HG02981 (cell line): ENCODE measurements around the gene ZNF232.
"Not testable (repeated sequence)": the region's sequence is repeated elsewhere in the genome, so short reads cannot be mapped to it uniquely, and the experiment has no call there.

Source experiments
- ATAC-seq: cut with Tn5 transposase; IDR thresholded peaks from one replicate; pipeline ENCODE4 v1.9.1; 2021; ENCODE audit warnings: mild to moderate bottlenecking, moderate library complexity; ENCODE audit not compliant: unreplicated experiment

ZNF232 gene

DNA sequence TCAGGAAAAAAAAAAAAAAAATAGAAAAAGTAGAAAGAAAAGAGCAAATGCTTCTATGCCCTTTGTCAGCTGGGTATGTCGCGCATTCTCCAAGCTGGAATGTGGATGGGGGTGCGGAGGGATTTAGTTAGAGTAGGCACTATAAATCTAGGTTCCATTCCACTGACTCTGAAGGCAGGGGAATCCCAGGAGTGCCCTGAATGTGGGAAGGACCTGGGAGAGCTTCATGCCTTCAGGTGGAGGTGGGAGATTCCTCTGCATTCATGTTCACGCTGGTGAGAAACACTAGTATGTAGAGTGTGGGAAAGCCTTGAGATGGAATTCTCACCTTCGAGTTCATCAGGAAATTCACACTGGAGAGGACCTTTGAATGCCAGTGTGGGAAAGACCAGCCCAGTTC is 12.4 kb downstream of the ZNF232 start:
- ATAC-seq: no peak

DNA sequence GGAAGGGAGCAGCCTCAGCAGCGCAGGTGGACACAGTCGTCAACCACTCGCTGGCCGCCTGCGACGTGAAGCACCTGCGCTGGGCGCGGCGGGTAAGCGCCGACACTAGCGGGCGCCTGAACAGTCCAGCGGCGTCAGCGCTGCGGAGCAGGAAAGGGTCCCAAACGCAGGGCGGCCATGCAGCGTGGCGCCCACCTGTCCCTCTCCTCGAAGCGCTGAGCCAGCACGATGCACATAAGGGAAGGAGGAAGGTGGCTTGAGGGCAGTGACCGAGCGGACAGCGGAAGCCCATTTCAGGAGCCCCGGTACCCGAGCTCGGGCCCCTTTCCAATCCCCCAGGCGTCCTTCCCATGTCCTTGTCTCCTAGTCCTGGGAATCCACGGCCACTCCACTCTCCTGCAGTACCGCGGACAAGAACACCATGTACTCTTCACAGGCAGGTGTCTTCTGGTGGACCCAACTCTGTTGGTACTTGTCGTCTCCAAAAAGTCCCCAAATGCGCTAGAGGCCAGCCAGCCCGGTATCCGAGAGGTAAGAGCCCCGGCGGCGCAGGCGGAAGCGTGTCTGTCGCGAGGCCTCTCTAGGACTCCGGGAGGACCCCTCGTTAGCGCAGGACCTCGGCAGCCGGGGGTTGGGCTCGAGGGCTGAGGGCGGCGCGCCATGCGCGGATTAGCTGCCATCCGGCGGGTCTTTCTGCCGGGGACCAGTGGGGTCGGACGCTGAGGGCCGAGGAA is 14.4 kb downstream of the ZNF232 start:
- ATAC-seq: no peak

- no peak for ATAC-seq
Observed at GRCh38 chr17:5096731-5097100, 15.0 kb downstream of the ZNF232 start.

- no peak for ATAC-seq
Observed at GRCh38 chr17:5092218-5093010, 19.3 kb downstream of the ZNF232 start.

GRCh38 chr17:5080591-5080990 is 31.1 kb downstream of the ZNF232 start:
- no peak for ATAC-seq

DNA sequence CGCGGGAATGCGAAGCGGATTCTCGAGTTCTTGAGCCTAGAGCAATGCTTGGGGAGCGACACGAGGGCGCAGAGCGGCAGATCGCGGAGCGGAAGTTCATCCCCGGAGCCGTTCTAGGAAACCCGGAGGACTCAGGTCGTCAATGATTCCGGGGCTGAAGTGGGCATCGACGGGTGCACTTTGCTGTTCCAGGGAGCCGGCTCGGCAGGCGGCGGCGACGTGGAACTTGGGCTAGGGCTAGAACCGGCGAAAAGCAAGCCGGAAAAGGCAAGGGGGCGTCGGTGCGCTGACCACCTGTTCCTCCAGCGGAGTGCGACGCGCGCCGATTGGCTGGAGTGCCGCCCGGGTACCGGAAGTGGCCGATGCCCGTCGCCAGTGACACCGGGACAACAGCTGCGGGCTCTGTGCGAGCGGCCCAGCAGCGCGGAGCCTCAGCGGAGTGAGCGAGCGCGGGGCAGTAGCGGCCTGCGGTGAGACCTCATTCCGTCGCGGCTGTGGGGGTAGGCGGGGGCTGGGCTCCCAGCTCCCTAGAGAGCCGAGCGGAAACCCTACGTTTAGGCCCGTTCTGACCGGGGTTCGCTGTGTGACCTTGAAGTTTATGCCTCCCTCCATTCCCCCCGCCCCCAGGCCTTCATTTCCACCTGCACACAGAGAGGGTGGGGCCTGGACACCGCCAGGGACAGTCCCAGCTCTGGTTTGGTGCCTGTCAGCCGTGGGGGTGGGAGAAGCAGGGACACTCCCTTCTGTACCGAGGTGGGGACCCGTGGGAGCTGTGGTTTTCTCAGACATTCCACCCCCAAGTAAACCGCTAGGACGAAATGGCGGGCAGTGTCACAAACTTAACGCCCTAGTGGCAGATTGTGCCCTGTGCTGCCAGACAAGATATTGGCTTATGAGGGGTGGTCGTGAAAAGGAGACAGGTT is 33.3 kb downstream of the ZNF232 start, which contains the start of gene ZFP3:
Gene ZFP3 (plus strand): TSS at position 362 of the 923 bp plus-strand sequence. CDS start 13,038 bp downstream, outside the sequence.
- ATAC-seq: peak; percentile 80

- ATAC-seq: no peak
Observed at GRCh38 chr17:5077781-5078105, 33.9 kb downstream of the ZNF232 start.

- ATAC-seq: not testable (repeated sequence)
Observed at GRCh38 chr17:5077275-5077674, 34.4 kb downstream of the ZNF232 start.

DNA sequence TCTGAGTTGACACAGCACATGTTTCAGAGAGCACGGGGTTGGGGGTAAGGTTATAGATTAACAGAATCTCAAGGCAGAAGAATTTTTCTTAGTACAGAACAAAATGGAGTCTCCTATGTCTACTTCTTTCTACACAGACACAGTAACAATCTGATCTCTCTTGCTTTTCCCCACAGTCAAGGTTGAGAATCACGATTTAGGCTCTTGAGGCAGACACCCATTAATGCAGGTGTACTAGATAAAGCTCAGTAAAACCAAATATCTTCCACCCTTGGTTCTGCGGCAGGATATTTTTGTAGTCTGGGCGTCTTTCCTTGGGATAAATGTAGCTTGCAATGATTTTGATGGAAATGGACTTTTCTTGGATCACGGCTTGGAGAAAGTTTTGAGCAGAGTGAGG is 36.2 kb downstream of the ZNF232 start:
- ATAC-seq: not testable (repeated sequence)

- ATAC-seq: no peak
Observed at GRCh38 chr17:5069724-5070123, 42.0 kb downstream of the ZNF232 start.

GRCh38 chr17:5068236-5068635 is 43.4 kb downstream of the ZNF232 start:
- ATAC-seq: no peak

- ATAC-seq: no peak
Observed at GRCh38 chr17:5065227-5065744, 46.4 kb downstream of the ZNF232 start.
